NT2/D1 (cell line): ENCODE data around the gene PLA2G2C.

Experiments
- SUZ12 ChIP-seq: IDR thresholded peaks from 2 replicates; pipeline ENCODE4 v1.6.1; 2011; ENCODE audit not compliant: insufficient read length, insufficient read depth; ENCODE audit errors: extremely low read depth
- YY1 ChIP-seq: IDR thresholded peaks from 2 replicates; pipeline ENCODE4 v1.6.1; 2011; ENCODE audit not compliant: insufficient read length, insufficient read depth

GRCh38 chr1:20188455-20188817, 2.1 kb upstream of the PLA2G2C start:
- TF ChIP-seq SUZ12 (no peak), YY1 (no peak)
